GM23248 (cell line): ENCODE data around the gene RBMS3. TPM values are rescaled to one million over a fixed set of nuclear protein-coding genes. Genes with fewer than 3 reads are reported as not detected.

Source experiments
- DNase-seq: peaks from one replicate; pipeline ENCODE4 v3.0.0-alpha.2; 2015
- H2AFZ ChIP-seq: fragments of 200-600 bp; sonication (generic); 2 replicates; pipeline ENCODE4 v1.6.1; 2016; ENCODE audit warnings: antibody characterized with exemption
- H3F3A ChIP-seq: fragments of 200-600 bp; sonication (generic); 2 replicates; pipeline ENCODE4 v1.6.1; 2016; ENCODE audit warnings: mild to moderate bottlenecking, antibody characterized with exemption, mixed run types; ENCODE audit not compliant: insufficient read depth
- H3K27ac ChIP-seq: fragments of 200-600 bp; sonication (generic); 2 replicates; pipeline ENCODE4 v1.5.1; 2016; ENCODE audit warnings: mild to moderate bottlenecking
- H3K27me3 ChIP-seq: fragments of 200-600 bp; sonication (generic); replicated peaks from 2 replicates; pipeline ENCODE4 v1.6.1; 2016; ENCODE audit warnings: mild to moderate bottlenecking; ENCODE audit not compliant: insufficient read depth
- H3K36me3 ChIP-seq: fragments of 200-600 bp; sonication (generic); 2 replicates; pipeline ENCODE4 v1.6.1; 2016; ENCODE audit warnings: low read depth, mild to moderate bottlenecking
- H3K4me1 ChIP-seq: fragments of 200-600 bp; sonication (generic); 2 replicates; pipeline ENCODE4 v1.6.1; 2016; ENCODE audit warnings: mild to moderate bottlenecking; ENCODE audit not compliant: insufficient read depth
- H3K4me2 ChIP-seq: fragments of 200-600 bp; sonication (generic); one replicate; pipeline ENCODE4 v1.6.1; 2016; ENCODE audit warnings: mild to moderate bottlenecking; ENCODE audit not compliant: unreplicated experiment
- H3K4me3 ChIP-seq: fragments of 200-600 bp; sonication (generic); 2 replicates; pipeline ENCODE4 v1.5.1; 2016; ENCODE audit warnings: mild to moderate bottlenecking
- H3K79me2 ChIP-seq: fragments of 200-600 bp; sonication (generic); 2 replicates; pipeline ENCODE4 v1.6.1; 2016; ENCODE audit warnings: mild to moderate bottlenecking; ENCODE audit not compliant: insufficient read depth
- H3K9ac ChIP-seq: fragments of 200-600 bp; sonication (generic); 2 replicates; pipeline ENCODE4 v1.6.1; 2016; ENCODE audit warnings: mild to moderate bottlenecking
- H3K9me2 ChIP-seq: fragments of 200-600 bp; sonication (generic); 2 replicates; pipeline ENCODE4 v1.6.1; 2016; ENCODE audit warnings: mixed run types, mild to moderate bottlenecking, moderate library complexity; ENCODE audit not compliant: insufficient read depth
- H3K9me3 ChIP-seq: fragments of 200-600 bp; sonication (generic); one replicate; pipeline ENCODE4 v1.6.1; 2017; ENCODE audit warnings: low read depth
- H4K20me1 ChIP-seq: fragments of 200-600 bp; sonication (generic); 2 replicates; pipeline ENCODE4 v1.6.0; 2016; ENCODE audit not compliant: insufficient read depth
- EZH2 ChIP-seq: fragments of 200-600 bp; sonication (generic); IDR thresholded peaks from 2 replicates; pipeline ENCODE4 v1.6.1; 2018; ENCODE audit warnings: antibody characterized with exemption, mild to moderate bottlenecking; ENCODE audit not compliant: insufficient read depth, poor library complexity, severe bottlenecking
- EZH2phosphoT487 ChIP-seq: fragments of 200-600 bp; sonication (generic); IDR thresholded peaks from 2 replicates; pipeline ENCODE4 v1.6.1; 2018; ENCODE audit warnings: antibody characterized with exemption, moderate library complexity, mild to moderate bottlenecking, low read depth; ENCODE audit not compliant: insufficient read depth
- WGBS, 2 experiments: methylation state at CpG; one replicate each; pipeline ENCODE4 v1.1.6; 2015 to 2017; ENCODE audit warnings: low lambda C conversion rate in 2 of 2, low coverage in 1 of 2; ENCODE audit errors: missing lambda C conversion rate in 2 of 2; 5-methylcytosine and 5-hydroxymethylcytosine counted together
- in situ Hi-C: fragments of 300-500 bp; cut with MboI; formaldehyde crosslinking; loops from 2 replicates; pipeline ENCODE4 v1.15.0; 2020
- polyA plus RNA-seq: library from polyadenylated mRNA; unstranded; fragments of >200 nt; fragmentation: Nextera tagmentation; extraction: Ambion mirVana; gene quantifications from 2 replicates; pipeline ENCODE4 v1.2.1, GENCODE V29; 2016
- total RNA-seq: library from RNA; depleted of rRNA; stranded (reverse); fragments of >200 nt; shearing (Covaris generic); gene quantifications from 2 replicates; pipeline ENCODE4 v1.2.3, GENCODE V29; 2014

Gene RBMS3
- total and polyA plus RNA-seq, 2 experiments from 2014 or later = 40.0 to 94.3 TPM

GRCh38 chr3:29314727-29315088 lies 33.8 kb downstream of the RBMS3 start:
- no peak overlapping the region for H3K4me2 ChIP-seq
- H3K4me3 ChIP-seq = no peak overlapping the region
- DNase-seq = peak; percentile 38
- in situ Hi-C loops = no loop called here
- no peaks in the 10 kb centered on the region for H3K36me3 ChIP-seq
- peaks cover 100% of the 10 kb centered on the region for H3K79me2 ChIP-seq
- peaks cover 18% of the 10 kb centered on the region for H3F3A ChIP-seq
- H4K20me1 ChIP-seq = 0 out of 2 replicates have a peak, but pooled peaks cover 4% of the 10 kb centered on the region
- no peak overlapping the region for H3K9ac ChIP-seq
- no peaks in the 10 kb centered on the region for H3K9me2 ChIP-seq
- no peak for TF ChIP-seq EZH2phosphoT487
- no peak for TF ChIP-seq EZH2
- H3K27ac ChIP-seq = no peak overlapping the region
- H3K9me3 ChIP-seq = no peaks in the 10 kb centered on the region
- no peaks in the 10 kb centered on the region for H3K27me3 ChIP-seq
- no peak overlapping the region for H2AFZ ChIP-seq
- peaks cover 40% of the 10 kb centered on the region for H3K4me1 ChIP-seq

GRCh38 chr3:29317659-29318173 lies 36.8 kb downstream of the RBMS3 start:
- Histone ChIP-seq H3F3A (peaks cover 12% of the 10 kb centered on the region), H3K9me2 (no peaks in the 10 kb centered on the region), H3K4me2 (no peak overlapping the region), H3K4me3 (no peak overlapping the region), H3K9ac (no peak overlapping the region), H3K36me3 (no peaks in the 10 kb centered on the region), H3K79me2 (peaks cover 100% of the 10 kb centered on the region), H3K27me3 (no peaks in the 10 kb centered on the region), H4K20me1 (no peaks in the 10 kb centered on the region), H3K9me3 (no peaks in the 10 kb centered on the region), H2AFZ (no peak overlapping the region), H3K4me1 (peaks cover 29% of the 10 kb centered on the region), H3K27ac (no peak overlapping the region)
- WGBS, 2 experiments = 22 to 43% methylated on average over 1 of the region's 1 CpG
- TF ChIP-seq EZH2 = no peak
- TF ChIP-seq EZH2phosphoT487 = no peak
- in situ Hi-C loops = no loop called here
- DNase-seq = no peak

GRCh38 chr3:29318251-29318650 lies 37.4 kb downstream of the RBMS3 start:
- Histone ChIP-seq H4K20me1 (no peaks in the 10 kb centered on the region), H3K4me2 (no peak overlapping the region), H3K36me3 (no peaks in the 10 kb centered on the region), H3K79me2 (peaks cover 100% of the 10 kb centered on the region), H2AFZ (no peak overlapping the region), H3K9me3 (no peaks in the 10 kb centered on the region), H3K4me1 (peaks cover 24% of the 10 kb centered on the region), H3K9me2 (no peaks in the 10 kb centered on the region), H3F3A (peaks cover 6% of the 10 kb centered on the region), H3K27ac (no peak overlapping the region), H3K27me3 (no peaks in the 10 kb centered on the region), H3K9ac (no peak overlapping the region), H3K4me3 (no peak overlapping the region)
- 98 to 99% methylated on average over 3 of the region's 3 CpGs for WGBS, 2 experiments
- no peak for DNase-seq
- in situ Hi-C loops = no loop called here
- TF ChIP-seq EZH2 = no peak
- TF ChIP-seq EZH2phosphoT487 = no peak

- 96 to 98% methylated on average over 4 of the region's 4 CpGs for WGBS, 2 experiments
- Histone ChIP-seq H3K4me1 (peaks cover 24% of the 10 kb centered on the region), H3K9me2 (no peaks in the 10 kb centered on the region), H2AFZ (no peak overlapping the region), H3K9me3 (no peaks in the 10 kb centered on the region), H3K27ac (no peak overlapping the region), H3K4me2 (no peak overlapping the region), H3K27me3 (no peaks in the 10 kb centered on the region), H4K20me1 (no peaks in the 10 kb centered on the region), H3K79me2 (peaks cover 100% of the 10 kb centered on the region), H3K9ac (no peak overlapping the region), H3K4me3 (no peak overlapping the region), H3K36me3 (no peaks in the 10 kb centered on the region), H3F3A (peaks cover 7% of the 10 kb centered on the region; the same call in 1 of the 2 replicates)
- TF ChIP-seq EZH2 = no peak
- TF ChIP-seq EZH2phosphoT487 = no peak
- in situ Hi-C loops = no loop called here
- no peak for DNase-seq
These were observed 38.4 kb downstream of the RBMS3 start for GRCh38 chr3:29319262-29319661.

- Histone ChIP-seq H3K9ac (no peak overlapping the region), H2AFZ (no peak overlapping the region), H3K79me2 (peaks cover 100% of the 10 kb centered on the region), H3F3A (peaks cover 13% of the 10 kb centered on the region), H3K4me3 (peak overlapping the region; percentile 1; the same call in 1 of the 2 replicates), H3K36me3 (no peaks in the 10 kb centered on the region), H3K9me2 (no peaks in the 10 kb centered on the region), H3K27me3 (no peaks in the 10 kb centered on the region), H3K4me2 (peak overlapping the region; percentile 3), H4K20me1 (no peaks in the 10 kb centered on the region), H3K9me3 (no peaks in the 10 kb centered on the region), H3K4me1 (peaks cover 24% of the 10 kb centered on the region), H3K27ac (no peak overlapping the region)
- no peak for TF ChIP-seq EZH2phosphoT487
- TF ChIP-seq EZH2 = no peak
- in situ Hi-C loops = no loop called here
- no peak for DNase-seq
- 5 to 9% methylated on average over 2 of the region's 2 CpGs for WGBS, 2 experiments
These were observed 38.9 kb downstream of the RBMS3 start for GRCh38 chr3:29319798-29320197.
